K562 (cell line): Measurements from ENCODE around the gene KIFC3. TPM values are rescaled to one million over a fixed set of nuclear protein-coding genes. Genes with fewer than 3 reads are reported as not detected.

Experiments
- ARID2 ChIP-seq: fragments of 450-650 bp; IDR thresholded peaks from 2 replicates; pipeline ENCODE4 v1.6.1; 2017; ENCODE audit warnings: antibody characterized with exemption, mild to moderate bottlenecking
- ASH1L ChIP-seq: fragments of 450-650 bp; IDR thresholded peaks from 2 replicates; pipeline ENCODE4 v1.6.1; 2018; ENCODE audit warnings: borderline replicate concordance, mild to moderate bottlenecking, low read depth; ENCODE audit not compliant: partially characterized antibody
- CHD2 ChIP-seq: IDR thresholded peaks from 2 replicates; pipeline ENCODE4 v1.6.1; 2011; ENCODE audit warnings: low read depth, low read length
- FOSL1 ChIP-seq: fragments of 200-800 bp; sonication (Bioruptor generic); conservative IDR thresholded peaks from 2 replicates; pipeline ENCODE4 v1.6.1; 2016; ENCODE audit warnings: missing genetic modification characterization, missing compliant biosample characterization
- FOXA3 ChIP-seq, 2 experiments: fragments of 450-650 bp in 1 of 2; sonication (generic) in 1 of 2; formaldehyde crosslinking; IDR thresholded peaks in 1 of 2; conservative IDR thresholded peaks in 1 of 2; 2 replicates each; pipeline versions ENCODE4 v1.4.0 to v1.8.0; 2020 to 2022; ENCODE audit warnings: mild to moderate bottlenecking in 2 of 2, missing genetic modification reagents in 1 of 2
- HLTF ChIP-seq: fragments of 450-650 bp; IDR thresholded peaks from 2 replicates; pipeline ENCODE4 v1.6.1; 2016
- HMGXB4 ChIP-seq: sonication (generic); formaldehyde crosslinking; IDR thresholded peaks from 2 replicates; pipeline ENCODE4 v1.8.1; 2023; ENCODE audit warnings: mild to moderate bottlenecking, missing genetic modification reagents
- JUND ChIP-seq, 2 experiments: IDR thresholded peaks; 2 replicates in 1 of 2; 3 replicates in 1 of 2; pipeline ENCODE4 v1.6.1; 2011; ENCODE audit warnings: borderline replicate concordance in 2 of 2, low read depth in 2 of 2, low read length in 2 of 2, improper control_type of control experiment in 1 of 2, missing biosample characterization in 1 of 2, missing genetic modification characterization in 1 of 2, missing genetic modification reagents in 1 of 2
- MED1 ChIP-seq: sonication (generic); formaldehyde crosslinking; IDR thresholded peaks from 2 replicates; pipeline ENCODE4 v1.8.1; 2023; ENCODE audit warnings: missing genetic modification reagents, borderline replicate concordance
- RCOR1 ChIP-seq, 2 experiments: IDR thresholded peaks; 2 replicates each; pipeline ENCODE4 v1.6.1; 2012; ENCODE audit warnings: low read depth in 2 of 2, low read length in 2 of 2, borderline replicate concordance in 1 of 2, improper control_type of control experiment in 1 of 2
- TSC22D4 ChIP-seq: fragments of 450-650 bp; IDR thresholded peaks from 2 replicates; pipeline ENCODE4 v1.6.1; 2016; ENCODE audit warnings: missing genetic modification characterization, missing biosample characterization, control low read depth
- XRCC5 ChIP-seq: fragments of 200-400 bp; formaldehyde crosslinking; IDR thresholded peaks from 2 replicates; pipeline ENCODE4 v1.6.1; 2017; ENCODE audit warnings: low read depth, mild to moderate bottlenecking, low read length
- ZBTB8A ChIP-seq: fragments of 450-650 bp; IDR thresholded peaks from 2 replicates; pipeline ENCODE4 v1.6.1; 2018; ENCODE audit warnings: mild to moderate bottlenecking, moderate library complexity; ENCODE audit not compliant: partially characterized antibody
- ZHX1 ChIP-seq: fragments of 150-350 bp; conservative IDR thresholded peaks from 2 replicates; pipeline ENCODE4 v1.6.1; 2014; ENCODE audit warnings: low read length
- ZNF280B ChIP-seq: fragments of 250-450 bp; sonication (Bioruptor Pico); IDR thresholded peaks from 2 replicates; pipeline ENCODE4 v1.5.1; 2021; ENCODE audit warnings: mild to moderate bottlenecking
- polyA plus RNA-seq, 8 experiments: library from polyadenylated mRNA; depleted of rRNA in 4 of 8; stranded (reverse) in 5 of 8; unstranded in 3 of 8; fragments of >200 nt; fragmentation: Nextera tagmentation in 2 of 8; fragmentation: Illumina TruSeq in 1 of 8; extraction: Ambion mirVana in 2 of 8; extraction: Trizol in 1 of 8; gene quantifications; 2 replicates each; pipeline versions ENCODE4 v1.2.1 to v1.2.3, GENCODE V29; 2011 to 2014; ENCODE audit warnings: inconsistent platforms in 1 of 8, missing spikeins in 1 of 8
- total RNA-seq, 7 experiments: library from RNA; depleted of rRNA in 6 of 7; stranded (reverse); fragments of >200 nt in 6 of 7; fragmentation: Illumina TruSeq in 2 of 7; extraction: Trizol in 2 of 7; gene quantifications; 2 replicates each; pipeline versions ENCODE4 v1.2.1 to v1.2.3, GENCODE V29; 2011 to 2021; ENCODE audit warnings: low replicate concordance in 1 of 7

Gene KIFC3
- total and polyA plus RNA-seq, 9 of the 15 experiments (the other 6 are each of a cell fraction or from before 2014, with no cell fraction given), result 0.23 to 105 (median 26.2) TPM

GRCh38 chr16:57802341-57803133, at the start of gene KIFC3 (continued):
- TF ChIP-seq ASH1L (peak; percentile 37), JUND (IDR thresholded peaks at IDR 0.05; ENCODE audit: borderline replicate concordance, low read depth, low read length) (no peak; the same call in 1 of the 2 replicates), JUND (tag; IDR thresholded peaks at IDR 0.05; ENCODE audit: borderline replicate concordance, low read depth, low read length) (0 out of 3 replicates have a peak, but pooled peaks have one; percentile 9), ARID2 (0 out of 2 replicates have a peak, but pooled peaks have one; percentile 35), MED1 (no peak), TSC22D4 (tag) (no peak), ZNF280B (CRISPR knock-in tag) (no peak), CHD2 (no peak), ZBTB8A (no peak), HMGXB4 (CRISPR knock-in tag) (0 out of 2 replicates have a peak, but pooled peaks have one; percentile 28), FOXA3 (CRISPR knock-in tag; conservative IDR thresholded peaks at IDR 0.05 in 1 of 2, IDR thresholded peaks at IDR 0.05 in 1 of 2) (peak in 1 of 2 experiments; percentile 66; a peak in 2 of 4 replicates), HLTF (peak; percentile 77; the same call in 1 of the 2 replicates), FOSL1 (peak; percentile 70), RCOR1 (IDR thresholded peaks at IDR 0.05; ENCODE audit: borderline replicate concordance in 1 of 2, low read depth in 2 of 2, low read length in 2 of 2) (0 out of 4 replicates have a peak, but pooled peaks of 1 of the 2 experiments have one; percentile 5), ZHX1 (no peak), XRCC5 (no peak)
